Prostate gland (tissue), 2 donors: ENCODE results near the gene N4BP2L1. TPM values are rescaled to one million over a fixed set of nuclear protein-coding genes. Genes with fewer than 3 reads are reported as not detected.
"Not testable (repeated sequence)": the region's sequence is repeated elsewhere in the genome, so short reads cannot be mapped to it uniquely, and the experiment has no call there.

Source experiments
- DNase-seq: peaks from one replicate; pipeline ENCODE4 v3.0.0-alpha.2; 2019; ENCODE audit warnings: low spot score
- H3K27ac ChIP-seq, 2 donors: fragments of 200-600 bp; sonication (generic); 2 replicates each; pipeline ENCODE4 v1.5.1; 2017 to 2019
- H3K27me3 ChIP-seq: fragments of 200-600 bp; sonication (generic); replicated peaks from 2 replicates; pipeline ENCODE4 v1.5.1; 2019; ENCODE audit not compliant: insufficient read depth
- H3K36me3 ChIP-seq, 2 donors: fragments of 200-600 bp; sonication (generic); 1 replicate in 1 of 2; 2 replicates in 1 of 2; pipeline versions ENCODE4 v1.5.1 to v1.8.1; 2017 to 2019
- H3K4me1 ChIP-seq: fragments of 200-600 bp; sonication (generic); replicated peaks from 2 replicates; pipeline ENCODE4 v1.5.1; 2019
- H3K4me3 ChIP-seq, 2 donors: fragments of 200-600 bp; sonication (generic); 2 replicates each; pipeline ENCODE4 v1.5.1; 2017 to 2019
- H3K9me3 ChIP-seq: fragments of 200-600 bp; sonication (generic); 2 replicates; pipeline ENCODE4 v1.5.1; 2017
- CTCF ChIP-seq, 4 experiments: fragments of 200-600 bp in 2 of 4; fragments of 450-650 bp in 2 of 4; sonication (generic) in 2 of 4; IDR thresholded peaks; 1 replicate in 3 of 4; 2 replicates in 1 of 4; pipeline ENCODE4 v1.5.1; 2016 to 2019; ENCODE audit warnings: antibody characterized with exemption in 4 of 4, mild to moderate bottlenecking in 2 of 4, moderate library complexity in 2 of 4
- POLR2A ChIP-seq: fragments of 450-650 bp; IDR thresholded peaks from one replicate; pipeline ENCODE4 v1.6.1; 2016; ENCODE audit warnings: antibody characterized with exemption, mild to moderate bottlenecking
- POLR2AphosphoS5 ChIP-seq: sonication (generic); formaldehyde crosslinking; IDR thresholded peaks from one replicate; pipeline ENCODE4 v1.6.1; 2017; ENCODE audit warnings: antibody characterized with exemption
- WGBS: methylation state at CpG from one replicate; pipeline ENCODE4 v1.1.5; 2018; 5-methylcytosine and 5-hydroxymethylcytosine counted together
- intact Hi-C: fragments of 100-400 bp; cut with DNase I; formaldehyde crosslinking; loops from one replicate; pipeline ENCODE4 v1.14.2; 2022
- total RNA-seq, 2 donors: library from RNA; depleted of rRNA; stranded (reverse); fragments of >200 nt; gene quantifications; one replicate each; pipeline ENCODE4 v1.1.0, GENCODE V29; 2016

Gene N4BP2L1
- total RNA-seq, 2 donors from 2014 or later = 20.9 to 22.7 TPM

- no peak overlapping the region for H3K4me3 ChIP-seq
- H3K4me1 ChIP-seq = no peaks in the 10 kb centered on the region
- no peak for DNase-seq
- H3K27me3 ChIP-seq = no peaks in the 10 kb centered on the region
- no peaks in the 10 kb centered on the region for H3K36me3 ChIP-seq
- H3K27ac ChIP-seq = no peak overlapping the region
- no peaks in the 10 kb centered on the region for H3K9me3 ChIP-seq
- no peak for TF ChIP-seq CTCF (IDR thresholded peaks at IDR 0.05)
- no peak for TF ChIP-seq POLR2AphosphoS5
- TF ChIP-seq POLR2A = no peak
- WGBS = 80% methylated on average over 13 of the region's 13 CpGs
- intact Hi-C loops = no loop called here
Measured at GRCh38 chr13:32376642-32377415, 51.1 kb downstream of the N4BP2L1 start.

GRCh38 chr13:32370805-32371204 is 57.1 kb downstream of the N4BP2L1 start:
- no peak overlapping the region for H3K4me3 ChIP-seq
- H3K4me1 ChIP-seq = no peaks in the 10 kb centered on the region
- no peak for TF ChIP-seq CTCF (IDR thresholded peaks at IDR 0.05)
- no peak for TF ChIP-seq POLR2AphosphoS5
- no peak for TF ChIP-seq POLR2A
- no peaks in the 10 kb centered on the region for H3K9me3 ChIP-seq
- intact Hi-C loops = no loop called here
- no peak for DNase-seq
- no peaks in the 10 kb centered on the region for H3K27me3 ChIP-seq
- no peak overlapping the region for H3K27ac ChIP-seq
- no peaks in the 10 kb centered on the region for H3K36me3 ChIP-seq
- 98% methylated on average over 2 of the region's 2 CpGs for WGBS

DNA sequence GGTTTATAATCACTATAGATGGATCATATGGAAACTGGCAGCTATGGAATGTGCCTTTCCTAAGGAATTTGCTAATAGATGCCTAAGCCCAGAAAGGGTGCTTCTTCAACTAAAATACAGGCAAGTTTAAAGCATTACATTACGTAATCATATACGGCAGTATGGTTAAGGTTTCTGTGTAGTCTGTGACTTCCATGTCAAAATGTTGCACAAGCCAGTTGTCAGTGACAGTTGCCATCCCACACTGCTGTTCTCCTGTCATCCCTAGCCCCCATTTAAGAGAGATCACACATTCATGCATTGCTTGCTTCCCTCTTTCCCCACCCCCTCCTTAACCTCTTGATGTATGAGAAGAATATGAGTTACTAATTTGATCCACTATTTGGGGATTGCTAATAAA is 65.4 kb downstream of the N4BP2L1 start:
- Histone ChIP-seq H3K36me3 (no peaks in the 10 kb centered on the region), H3K4me3 (no peak overlapping the region), H3K4me1 (no peaks in the 10 kb centered on the region), H3K9me3 (no peaks in the 10 kb centered on the region), H3K27me3 (no peaks in the 10 kb centered on the region), H3K27ac (no peak overlapping the region)
- WGBS = 90% methylated on average over 2 of the region's 2 CpGs
- DNase-seq = no peak
- TF ChIP-seq POLR2A (no peak), CTCF (IDR thresholded peaks at IDR 0.05) (no peak), POLR2AphosphoS5 (no peak)
- intact Hi-C loops = no loop called here

DNA sequence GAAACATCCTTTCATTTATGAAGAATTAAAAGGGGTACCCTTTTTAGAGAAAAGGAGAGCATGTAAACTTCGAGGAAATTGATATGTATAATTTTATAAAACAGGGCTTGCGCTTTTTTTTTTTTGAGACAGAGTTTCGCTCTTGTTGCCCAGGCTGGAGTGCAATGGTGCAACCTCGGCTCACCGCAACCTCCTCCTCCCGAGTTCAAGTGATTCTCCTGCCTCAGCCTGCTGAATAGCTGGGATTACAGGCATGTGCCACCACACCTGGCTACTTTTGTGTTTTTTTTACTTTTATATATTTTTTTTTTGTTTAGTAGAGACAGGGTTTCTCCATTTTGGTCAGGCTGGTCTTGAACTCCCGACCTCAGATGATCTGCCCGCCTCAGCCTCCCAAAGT is 72.0 kb downstream of the N4BP2L1 start:
- H3K4me3 ChIP-seq, H3K9me3 ChIP-seq, H3K36me3 ChIP-seq, H3K27me3 ChIP-seq, intact Hi-C loops, DNase-seq, H3K27ac ChIP-seq, H3K4me1 ChIP-seq: not testable (repeated sequence)
- 95% methylated on average over 8 of the region's 8 CpGs for WGBS

- no peak for DNase-seq
- TF ChIP-seq CTCF (IDR thresholded peaks at IDR 0.05) (no peak), POLR2A (no peak), POLR2AphosphoS5 (no peak)
- no peaks in the 10 kb centered on the region for H3K9me3 ChIP-seq
- H3K27me3 ChIP-seq = no peaks in the 10 kb centered on the region
- H3K27ac ChIP-seq = no peak overlapping the region
- H3K4me1 ChIP-seq = no peaks in the 10 kb centered on the region
- 97% methylated on average over 1 of the region's 1 CpG for WGBS
- intact Hi-C loops = no loop called here
- no peaks in the 10 kb centered on the region for H3K36me3 ChIP-seq
- no peak overlapping the region for H3K4me3 ChIP-seq
Measured at GRCh38 chr13:32354040-32354439, 73.9 kb downstream of the N4BP2L1 start.

DNA sequence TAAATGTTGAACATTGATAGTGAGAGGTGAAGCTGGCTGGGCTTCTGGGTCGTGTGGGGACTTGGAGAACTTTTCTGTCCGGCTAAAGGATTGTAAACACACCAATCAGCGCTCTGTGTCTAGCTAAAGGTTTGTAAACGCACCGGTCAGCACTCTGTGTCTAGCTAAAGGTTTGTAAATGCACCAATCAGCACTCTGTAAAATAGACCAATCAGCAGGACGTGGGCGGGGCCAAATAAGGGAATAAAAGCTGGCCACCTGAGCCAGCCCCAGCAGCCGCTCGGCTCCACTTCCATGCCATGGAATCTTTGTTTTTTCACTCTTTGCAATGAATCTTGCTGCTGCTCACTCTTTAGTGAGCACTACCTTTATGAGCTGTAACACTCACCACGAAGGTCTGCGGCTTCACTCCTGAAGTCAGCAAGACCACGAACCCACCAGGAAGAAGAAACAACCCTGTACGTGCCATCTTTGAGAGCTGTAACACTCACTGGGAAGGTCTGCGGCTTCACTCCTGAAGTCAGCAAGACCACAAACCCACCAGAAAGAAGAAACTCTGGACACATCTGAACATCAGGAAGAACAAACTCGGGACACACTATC is 77.0 kb downstream of the N4BP2L1 start:
- H3K4me3 ChIP-seq, intact Hi-C loops, H3K27me3 ChIP-seq, H3K36me3 ChIP-seq, H3K27ac ChIP-seq, H3K9me3 ChIP-seq, H3K4me1 ChIP-seq, DNase-seq: not testable (repeated sequence)
- WGBS = 96% methylated on average over 15 of the region's 15 CpGs
